GM21515 (cell line): Measurements from ENCODE around the gene BMPR1A.
A peak's percentile ranks its signal among the peaks of the same experiment; 100 is the strongest.
"Not testable (repeated sequence)": the region's sequence is repeated elsewhere in the genome, so short reads cannot be mapped to it uniquely, and the experiment has no call there.

Source experiments
- ATAC-seq: cut with Tn5 transposase; IDR thresholded peaks from one replicate; pipeline ENCODE4 v1.9.1; 2021; ENCODE audit not compliant: unreplicated experiment

Gene BMPR1A

DNA sequence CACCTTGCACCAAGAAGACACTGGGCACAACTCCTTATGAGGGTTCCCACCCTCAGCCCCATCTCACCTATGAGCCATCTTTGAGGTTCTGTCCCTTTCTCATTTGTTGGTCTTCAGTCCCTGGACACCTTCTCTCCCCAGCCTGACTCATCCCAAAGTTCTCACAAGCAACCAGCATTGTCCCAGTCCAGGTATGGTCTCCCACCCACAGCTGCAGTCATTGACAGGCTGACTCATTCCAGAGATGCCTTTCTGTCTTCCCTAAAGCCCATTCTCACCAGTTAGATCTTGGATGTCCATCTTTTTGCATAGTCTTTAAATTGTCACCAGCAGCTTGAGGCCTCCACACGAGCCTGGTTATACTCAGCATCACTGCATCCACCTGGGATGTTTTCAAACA lies 26.7 kb upstream of the BMPR1A start:
- ATAC-seq = no peak

DNA sequence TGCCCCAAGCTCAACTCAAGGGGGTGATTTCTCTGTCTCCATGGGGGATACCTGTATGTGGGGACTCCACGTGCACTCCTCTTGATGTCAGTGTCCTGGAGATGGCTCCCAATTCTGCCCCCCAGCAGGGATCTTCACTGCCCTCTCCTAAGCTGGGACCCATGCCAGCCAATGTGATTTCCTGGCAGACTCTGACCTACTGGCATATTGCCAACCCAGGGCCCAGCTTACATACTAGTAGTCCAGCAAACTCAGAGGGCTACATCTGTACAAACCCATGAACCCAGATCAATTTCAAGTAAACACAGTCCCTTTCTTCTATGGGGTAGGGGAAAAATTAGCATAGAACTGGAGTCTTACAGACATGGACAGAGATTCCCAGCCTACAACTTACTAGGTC lies 26.2 kb upstream of the BMPR1A start:
- no peak for ATAC-seq

DNA sequence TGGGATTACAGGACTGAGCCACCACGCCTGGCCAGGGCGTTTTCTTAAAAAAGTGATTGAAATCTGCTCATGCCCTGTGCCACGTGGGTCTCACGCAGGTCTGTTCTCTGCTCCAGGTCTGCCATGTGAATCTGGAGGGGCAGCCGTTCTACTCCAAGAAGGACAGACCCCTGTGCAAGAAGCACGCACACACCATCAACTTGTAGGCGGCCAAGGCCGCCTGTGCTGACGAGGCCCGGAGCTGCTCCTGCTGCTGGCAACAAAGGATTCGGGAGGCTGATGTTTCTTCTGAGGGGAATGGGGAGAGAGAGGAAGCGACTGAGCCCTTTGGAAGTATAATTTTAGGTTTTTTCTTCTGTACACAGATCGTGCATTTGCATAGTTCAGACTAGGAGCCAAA lies 23.6 kb upstream of the BMPR1A start:
- no peak for ATAC-seq

DNA sequence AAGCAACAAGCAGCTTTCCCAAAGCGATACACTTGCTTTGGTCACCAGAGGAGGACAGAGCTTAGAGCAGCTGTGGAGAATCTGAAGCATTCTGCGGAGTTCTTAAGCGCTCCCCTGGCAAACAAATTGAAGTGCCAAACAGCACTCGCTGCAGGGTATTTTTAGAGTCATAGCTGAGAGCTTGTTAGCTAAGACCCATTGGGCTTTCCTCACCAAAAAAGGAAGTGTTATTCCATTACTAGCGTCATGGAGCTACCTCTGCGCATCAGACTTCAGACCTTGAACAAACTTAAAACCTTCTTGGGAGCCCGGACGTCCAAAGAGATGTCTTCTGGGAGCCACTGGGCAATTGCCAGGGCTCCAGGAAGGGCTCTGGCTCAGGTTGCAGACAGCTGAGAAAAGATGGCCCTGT lies 23.2 kb upstream of the BMPR1A start:
- no peak for ATAC-seq

DNA sequence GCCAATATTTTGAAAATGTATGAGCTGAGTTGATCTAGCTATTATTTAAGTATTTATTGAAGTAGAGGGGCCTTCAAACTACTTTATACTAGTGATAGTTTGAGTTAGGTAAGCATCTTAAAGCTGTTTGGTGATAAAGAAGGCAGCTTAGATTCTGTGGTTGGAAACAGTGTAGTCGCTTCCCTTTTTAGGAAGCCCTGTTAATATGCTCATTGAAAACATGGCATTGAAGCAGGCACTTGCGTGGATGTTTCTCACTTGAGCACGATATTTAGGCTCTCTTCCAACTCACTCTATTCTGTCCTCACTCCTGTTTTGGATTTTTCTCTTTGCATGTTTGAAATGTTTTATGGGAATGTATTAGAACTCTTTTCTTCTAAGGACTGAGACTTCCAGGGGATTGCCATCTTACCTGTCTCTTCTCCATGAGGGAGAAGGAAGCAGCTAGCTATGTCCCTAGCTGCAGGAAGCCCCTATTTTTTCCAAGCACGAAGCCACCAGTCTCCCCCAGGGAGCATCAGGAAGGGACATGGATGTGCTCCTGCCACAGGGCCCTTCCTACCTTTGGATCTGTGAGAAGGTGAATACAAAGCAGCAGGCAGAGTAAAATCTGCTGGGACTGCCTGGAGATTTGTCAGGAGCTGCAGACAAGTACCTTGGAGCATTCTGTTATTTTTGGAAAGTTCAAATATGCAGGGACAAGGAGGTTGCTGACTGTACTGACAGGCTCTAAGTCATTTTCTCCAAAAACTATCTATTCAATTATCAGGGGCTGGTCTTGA lies 22.0 kb upstream of the BMPR1A start:
- peak; percentile 49 for ATAC-seq

DNA sequence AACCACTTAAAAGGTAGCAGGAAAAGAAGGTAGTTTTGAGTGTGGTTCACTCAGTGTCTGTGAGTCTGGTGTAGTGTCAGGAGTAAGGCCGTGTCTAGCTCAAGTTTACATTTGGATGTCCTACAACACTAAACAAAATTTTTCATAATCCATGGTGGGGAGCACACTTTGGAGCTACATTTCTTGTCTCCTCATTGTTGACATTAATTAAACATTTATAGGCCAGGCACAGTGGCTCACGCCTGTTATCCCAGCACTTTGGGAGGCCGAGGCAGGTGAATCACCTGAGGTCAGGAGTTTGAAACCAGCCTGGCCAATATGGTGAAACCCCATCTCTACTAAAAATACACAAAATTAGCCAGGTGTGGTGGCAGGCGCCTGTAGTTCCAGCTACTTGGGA lies 21.1 kb upstream of the BMPR1A start:
- not testable (repeated sequence) for ATAC-seq

DNA sequence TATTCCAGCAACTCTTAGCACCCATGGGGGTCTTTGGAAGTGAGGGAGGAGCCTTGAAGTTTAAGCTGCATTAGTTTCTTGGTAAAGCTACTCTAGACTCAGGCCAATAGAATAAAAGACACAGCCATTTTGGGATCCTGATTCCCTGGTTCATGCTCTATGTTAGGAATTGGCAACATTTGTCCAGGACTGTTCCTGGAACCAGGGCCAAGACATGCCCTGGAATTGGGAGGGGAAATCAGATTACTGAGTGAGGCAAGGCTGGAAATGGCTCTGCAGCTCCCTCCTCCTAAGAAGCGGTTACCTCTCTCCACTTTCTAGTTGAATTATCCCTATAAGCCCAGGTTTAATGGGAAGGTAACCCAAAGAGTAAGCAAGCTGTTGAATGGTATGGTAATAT lies 14.2 kb upstream of the BMPR1A start:
- ATAC-seq = no peak

DNA sequence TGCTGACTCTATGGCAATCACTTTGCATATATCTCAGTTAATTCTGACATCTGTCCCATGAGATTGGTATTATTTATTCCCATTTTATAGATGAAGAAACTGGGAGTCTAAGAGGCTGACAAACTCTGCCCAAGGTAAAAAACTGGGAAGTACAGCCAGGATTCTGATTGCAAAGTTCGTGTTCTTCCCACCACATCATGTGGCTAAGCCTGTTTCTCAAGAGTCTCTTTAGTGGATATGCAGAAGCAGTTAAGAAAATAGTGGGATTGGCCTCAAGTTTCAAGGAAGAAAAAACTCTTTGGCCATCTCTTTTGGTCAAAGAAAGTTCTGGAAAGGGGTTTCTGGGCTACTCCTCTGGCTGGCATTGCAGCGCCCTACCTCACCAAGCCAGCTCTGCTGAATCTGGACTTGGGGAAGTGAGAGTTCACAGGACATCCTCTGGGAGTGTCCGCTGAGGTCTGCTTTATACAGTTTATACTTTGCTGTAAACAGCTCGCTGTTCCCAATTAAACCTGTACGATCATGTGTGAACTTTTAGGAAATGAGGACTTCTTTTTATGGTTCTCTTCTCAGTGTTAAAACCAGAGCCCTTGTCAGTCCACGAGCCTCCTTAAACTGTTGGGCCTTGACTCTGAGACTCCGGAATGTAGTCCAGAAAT lies 12.2 kb upstream of the BMPR1A start:
- ATAC-seq = no peak

DNA sequence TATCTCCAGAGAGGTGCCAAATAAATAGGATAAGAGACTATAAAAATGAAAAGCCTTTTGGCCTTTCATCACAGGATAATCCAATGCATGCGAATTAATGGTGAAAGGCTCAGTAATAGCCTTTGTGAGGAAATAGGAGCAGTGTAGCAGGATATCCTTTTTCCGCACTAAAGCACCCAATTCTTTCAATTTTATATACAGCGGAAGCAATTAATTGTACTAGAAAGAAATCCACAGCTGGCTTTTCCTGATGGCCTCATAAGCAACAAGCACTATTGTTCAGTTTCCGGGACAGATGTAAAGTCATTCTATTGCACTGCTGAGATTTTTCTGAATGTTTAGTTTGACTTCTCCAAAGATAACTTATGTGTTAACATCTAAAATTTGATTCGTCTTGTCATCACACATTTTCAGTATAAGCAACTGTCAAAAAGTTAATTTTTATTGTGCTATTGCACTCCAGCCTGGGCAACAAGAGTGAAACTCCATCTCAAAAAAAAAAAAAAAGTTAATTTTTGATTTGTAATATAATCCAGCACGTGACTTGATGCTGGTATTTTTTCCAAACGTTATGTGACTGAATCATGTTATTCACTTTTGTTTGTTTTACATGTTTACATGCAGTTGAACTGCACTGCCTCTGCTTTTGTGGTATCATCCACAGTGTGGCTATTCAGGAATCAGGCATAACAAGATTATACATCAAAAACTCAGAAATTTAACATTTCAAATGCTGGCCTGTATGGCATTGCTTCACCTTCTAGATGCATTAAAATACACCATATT lies 8.4 kb upstream of the BMPR1A start:
- no peak for ATAC-seq

DNA sequence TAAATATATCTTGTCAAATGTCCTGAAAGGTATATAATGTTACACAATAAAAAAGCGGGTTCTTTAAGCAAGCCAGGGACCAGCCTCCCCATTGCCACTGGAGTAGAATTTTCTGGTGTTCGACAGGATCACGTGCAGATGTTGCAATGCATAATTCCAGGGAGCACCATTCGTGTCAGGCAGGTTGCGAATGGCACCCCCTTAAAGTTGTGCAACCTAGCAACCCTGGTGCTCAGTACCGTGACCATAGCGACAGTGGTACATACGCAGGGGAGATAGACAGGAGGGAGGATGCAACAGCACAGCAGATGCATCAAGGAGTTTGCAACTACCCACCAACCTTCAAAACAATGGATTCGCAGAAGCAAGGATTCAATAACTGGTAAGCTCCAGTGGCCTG lies 6.6 kb upstream of the BMPR1A start:
- no peak for ATAC-seq

DNA sequence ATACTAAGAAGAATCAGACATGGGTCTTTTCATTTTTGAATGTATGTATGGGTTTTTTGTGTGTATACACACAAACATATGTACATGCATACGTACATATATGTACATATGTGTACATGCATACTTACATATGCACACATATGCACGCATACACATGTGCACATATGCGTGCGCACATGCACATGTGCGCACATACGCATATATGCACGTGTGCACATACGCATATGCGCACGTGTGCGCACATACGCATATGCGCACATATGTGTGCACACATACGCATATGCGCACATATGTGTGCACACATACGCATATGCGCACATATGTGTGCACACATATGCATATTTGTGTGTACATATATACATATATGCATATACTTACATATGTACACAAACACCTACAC lies 4.9 kb upstream of the BMPR1A start:
- no peak for ATAC-seq

DNA sequence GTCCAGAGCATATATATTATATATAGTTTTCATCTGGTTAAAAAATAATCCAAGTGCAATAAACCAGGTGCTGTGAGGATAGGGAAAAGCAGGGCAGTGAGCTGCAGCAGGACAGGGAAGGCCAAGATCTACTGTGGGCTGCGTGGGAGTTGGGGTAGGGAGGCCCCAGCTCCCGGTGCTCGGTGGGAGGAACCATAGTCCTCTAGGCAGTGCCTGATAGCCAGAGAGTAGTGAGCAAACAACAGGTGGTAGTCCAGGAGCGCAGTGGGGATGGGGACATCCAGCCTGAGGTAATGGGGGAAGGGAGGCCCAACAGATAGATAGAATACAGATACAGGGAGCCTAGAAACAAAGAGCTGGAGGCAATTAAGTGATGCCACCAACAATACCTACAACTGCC lies 4.1 kb upstream of the BMPR1A start:
- no peak for ATAC-seq

DNA sequence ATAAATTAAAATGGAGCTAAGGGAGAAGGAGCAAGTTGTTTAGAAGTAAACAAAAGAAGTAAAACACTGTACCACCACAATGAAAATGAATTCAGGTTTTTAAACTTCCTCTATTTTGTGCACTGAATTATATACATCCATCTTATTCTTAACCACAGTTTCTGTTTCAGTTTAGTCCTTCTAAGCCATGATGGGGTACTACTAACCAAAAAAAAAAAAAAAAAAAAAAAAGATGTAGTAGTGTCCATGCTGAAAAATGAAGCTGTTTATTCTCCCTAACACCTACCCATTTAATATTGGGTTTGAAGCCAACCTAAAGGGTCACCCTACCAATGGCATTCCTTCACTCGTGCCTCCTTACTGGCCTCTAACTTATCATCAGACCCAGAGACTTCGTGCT lies 3.4 kb upstream of the BMPR1A start:
- ATAC-seq = no peak

DNA sequence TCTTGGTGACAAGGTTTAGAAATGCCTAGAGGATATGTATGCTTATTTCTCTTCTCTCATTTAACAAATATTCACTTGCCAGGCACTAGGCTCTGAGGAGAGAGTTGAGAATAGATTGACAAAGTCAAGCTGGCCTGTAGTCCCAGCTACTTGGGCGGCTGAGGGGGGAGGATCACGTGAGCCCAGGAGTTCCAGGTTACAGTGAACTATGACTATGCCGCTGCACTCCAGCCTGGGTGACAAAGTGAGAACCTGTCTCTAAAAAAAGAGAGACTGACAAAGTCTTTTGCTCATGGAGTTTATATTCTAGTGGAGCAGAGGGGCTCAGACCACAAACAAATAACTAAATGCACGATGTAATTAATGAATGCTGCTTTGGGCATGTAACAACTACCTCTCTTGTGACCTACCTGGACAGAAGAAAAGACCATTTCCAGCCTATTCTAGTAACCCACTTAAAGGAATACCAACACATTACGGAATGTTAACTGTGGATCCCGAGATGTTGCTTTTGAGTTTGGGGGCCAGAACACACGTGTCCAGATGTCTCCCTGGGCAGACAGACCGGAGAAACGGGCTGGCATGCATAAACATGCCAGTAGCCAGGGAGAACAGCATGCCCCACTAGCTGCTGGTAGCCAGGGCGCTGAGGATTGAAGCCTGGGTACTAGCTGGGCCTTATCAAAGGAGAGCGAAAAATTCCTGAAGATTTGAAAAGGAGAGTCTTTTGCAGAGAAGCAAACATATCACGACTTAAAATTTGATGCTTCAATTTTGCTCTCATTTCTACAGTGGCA lies 2.6 kb upstream of the BMPR1A start:
- no peak for ATAC-seq

DNA sequence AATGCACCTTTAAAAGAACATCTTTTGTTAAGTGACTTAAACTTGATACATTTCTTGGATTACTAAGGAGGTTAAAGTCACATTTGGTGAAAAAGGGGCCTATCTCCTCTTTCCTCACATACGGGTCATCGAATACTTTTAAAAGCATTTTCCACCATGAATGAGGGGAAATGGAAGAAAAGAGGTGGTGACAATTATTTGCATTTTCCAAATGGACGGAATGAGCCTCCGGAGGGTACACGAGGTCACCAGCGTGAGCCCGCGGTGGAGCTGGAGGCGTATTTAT lies 1.0 kb upstream of the BMPR1A start:
- peak; percentile 5 for ATAC-seq

DNA sequence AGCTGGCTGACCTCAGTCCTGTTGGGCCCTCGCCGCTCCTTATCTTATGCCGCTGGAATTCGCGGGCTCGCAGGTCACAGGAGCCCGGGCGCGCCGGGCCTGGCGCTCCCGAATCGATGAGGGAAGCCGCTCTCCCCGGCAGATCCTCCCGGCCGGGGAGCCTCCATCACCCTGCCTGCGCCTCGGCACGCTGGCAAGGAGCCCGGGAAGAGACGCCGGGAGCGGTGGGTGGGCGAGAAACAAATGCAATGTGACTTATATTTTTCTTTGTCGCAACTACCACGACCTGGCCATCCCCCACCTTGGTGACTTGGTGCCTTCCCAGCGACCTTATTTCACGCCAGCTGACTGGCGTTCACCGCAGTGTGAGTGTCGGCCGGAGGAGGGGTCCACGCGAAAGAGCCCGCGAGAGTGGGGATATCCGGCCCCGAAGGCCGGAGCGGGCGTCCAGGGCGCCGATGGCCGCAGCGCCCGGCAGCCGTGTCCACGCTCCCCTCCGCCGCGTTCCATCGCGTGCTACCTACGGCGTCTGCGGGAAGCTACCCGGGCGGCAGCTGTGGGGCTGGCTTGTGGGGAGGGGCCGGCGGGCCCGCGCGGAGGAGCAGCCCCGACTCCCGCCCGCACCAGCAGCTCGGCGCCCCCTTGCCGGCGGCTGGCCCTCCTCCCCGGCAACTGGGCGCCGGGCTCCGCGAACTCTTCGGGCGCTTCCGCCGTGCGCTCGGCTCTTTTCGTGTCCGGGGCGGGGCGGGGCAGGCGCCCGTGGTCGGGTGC lies 494 bp upstream of the BMPR1A start:
- peak; percentile 79 for ATAC-seq

DNA sequence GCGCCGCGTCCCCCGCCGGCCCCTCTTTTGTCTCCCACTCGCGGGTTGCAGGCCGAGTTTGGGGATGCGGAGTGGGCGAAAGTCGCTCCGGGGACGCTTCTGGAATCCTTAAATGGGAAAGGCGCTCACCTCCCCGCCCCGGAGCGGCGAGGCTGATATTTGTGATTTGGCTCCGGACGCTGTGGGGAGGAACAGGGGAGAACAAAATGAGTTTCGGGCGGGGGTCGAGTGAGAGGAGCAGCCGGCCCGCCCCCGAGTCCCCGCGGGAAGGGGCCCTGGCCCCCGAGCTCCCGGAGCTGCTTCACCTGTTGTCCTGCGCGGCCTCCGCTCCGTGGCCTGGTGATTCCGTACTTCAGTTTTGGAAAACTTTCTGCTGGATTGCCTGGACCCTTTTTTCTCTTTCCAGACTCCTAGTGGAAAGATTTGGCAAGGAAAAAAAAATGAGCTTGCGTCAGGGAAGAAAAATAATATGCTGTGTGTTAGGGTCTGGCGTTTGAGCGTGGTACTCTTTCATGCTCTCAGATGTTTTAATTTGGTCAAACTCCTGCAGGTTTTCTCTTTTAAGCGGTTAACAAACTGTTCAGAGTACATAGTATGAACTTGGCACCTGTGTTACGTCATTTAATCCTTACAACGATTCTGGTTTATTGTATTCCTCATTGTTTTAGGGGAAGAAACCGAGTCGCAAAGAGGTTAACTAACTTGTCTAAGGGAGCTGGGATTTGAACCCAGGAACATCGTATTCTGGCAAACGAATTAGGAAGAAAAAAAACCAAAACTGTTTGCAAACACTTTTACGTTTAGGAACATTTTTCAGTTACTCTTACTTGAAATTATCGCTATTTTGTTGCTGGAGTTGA lies 924 bp downstream of the BMPR1A start:
- ATAC-seq = no peak

DNA sequence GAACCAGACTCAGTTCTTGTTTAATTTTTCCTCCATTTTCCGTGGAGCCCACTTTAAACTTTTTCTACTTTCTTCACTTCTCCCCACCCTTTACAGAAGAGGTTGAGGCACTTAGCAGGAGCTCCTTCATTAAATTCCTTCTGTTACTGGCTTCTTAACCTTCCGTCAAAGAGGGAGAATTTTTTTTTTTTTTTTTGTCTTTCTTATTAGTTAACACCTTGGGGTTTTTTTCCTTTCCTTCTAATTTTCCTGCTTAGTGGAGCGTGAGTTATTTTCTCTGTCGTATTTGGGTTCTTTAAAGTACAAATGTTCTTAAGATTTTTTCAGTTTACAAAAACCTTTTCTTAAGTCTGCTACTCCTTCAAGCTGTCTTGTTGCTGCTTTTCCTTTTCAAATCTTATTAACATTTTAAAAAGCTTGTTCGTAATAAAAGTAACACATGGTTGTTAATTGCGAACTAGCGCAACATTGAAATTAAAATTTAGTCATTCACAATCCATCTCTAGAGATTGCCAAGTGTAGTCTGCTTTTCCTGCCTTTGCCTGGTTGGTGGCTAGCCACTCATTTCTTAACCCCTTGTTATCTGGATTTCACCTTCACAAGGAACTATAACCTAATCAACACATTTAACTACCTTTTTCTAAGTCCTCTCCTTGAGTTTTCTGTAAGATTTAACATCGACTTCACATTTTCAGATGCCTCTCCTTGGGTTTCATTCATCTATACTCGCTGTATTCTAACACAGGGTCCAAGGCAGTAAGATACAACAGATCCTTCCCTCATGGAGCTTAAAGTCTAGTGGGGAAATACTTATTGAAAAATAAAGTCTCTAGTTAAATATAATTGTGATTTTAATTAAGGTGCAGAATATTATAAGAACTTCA lies 2.0 kb downstream of the BMPR1A start:
- no peak for ATAC-seq
